Gastrocnemius medialis (tissue), 4 donors: ENCODE results near the gene ZNF76.

Experiments
- CTCF ChIP-seq, 5 experiments: fragments of 450-650 bp in 3 of 5; fragments of 200-600 bp in 2 of 5; sonication (generic) in 2 of 5; IDR thresholded peaks in 4 of 5; conservative IDR thresholded peaks in 1 of 5; 1 replicate in 4 of 5; 2 replicates in 1 of 5; pipeline ENCODE4 v1.5.1; 2016 to 2019; ENCODE audit warnings: antibody characterized with exemption in 5 of 5, mild to moderate bottlenecking in 3 of 5, moderate library complexity in 3 of 5
- POLR2A ChIP-seq, 2 donors: fragments of 450-650 bp; IDR thresholded peaks; one replicate each; pipeline ENCODE4 v1.6.1; 2017; ENCODE audit warnings: antibody characterized with exemption in 2 of 2, mild to moderate bottlenecking in 2 of 2, moderate library complexity in 2 of 2

- TF ChIP-seq CTCF (IDR thresholded peaks at IDR 0.05 in 4 of 5, conservative IDR thresholded peaks at IDR 0.05 in 1 of 5) (no peak), POLR2A (IDR thresholded peaks at IDR 0.05) (no peak)
Observed at GRCh38 chr6:35288834-35289233, 29.3 kb downstream of the ZNF76 start.
